ENCODE measurements around the gene DCLRE1A. TPM values are rescaled to one million over a fixed set of nuclear protein-coding genes. Genes with fewer than 3 reads are reported as not detected.

The DCLRE1A gene
- total RNA-seq, 1 donor from 2014 or later: 2.7 TPM

- no peak for DNase-seq (ENCODE audit: low spot score)
These were observed 62.2 kb downstream of the DCLRE1A start for GRCh38 chr10:113791691-113792090.

- no peak for DNase-seq (ENCODE audit: low spot score)
These were observed 65.2 kb downstream of the DCLRE1A start for GRCh38 chr10:113788604-113789083.

Other genes with a start within 250 kb of the DCLRE1A start
- 0.06 TPM for gene NRAP, start 190.0 kb downstream of the DCLRE1A start, total RNA-seq
- gene CASP7, start 174.2 kb downstream of the DCLRE1A start, total RNA-seq: 37.0 TPM
- 0.13 TPM for gene PLEKHS1, start 102.4 kb downstream of the DCLRE1A start, total RNA-seq
- gene NHLRC2, start 579 bp upstream of the DCLRE1A start, total RNA-seq: 33.7 TPM
- gene ADRB1, start 189.8 kb upstream of the DCLRE1A start, total RNA-seq: 14.1 TPM